GM12878 (cell line): ENCODE results near the gene ATXN1. TPM values are rescaled to one million over a fixed set of nuclear protein-coding genes. Genes with fewer than 3 reads are reported as not detected.

ENCODE experiments used
- ATF2 ChIP-seq: IDR thresholded peaks from 2 replicates; pipeline ENCODE4 v1.6.1; 2012; ENCODE audit warnings: low read length, inconsistent platforms
- E2F4 ChIP-seq: IDR thresholded peaks from 2 replicates; pipeline ENCODE4 v1.6.1; 2012; ENCODE audit warnings: low read depth, low read length, improper control_type of control experiment
- IRF4 ChIP-seq: IDR thresholded peaks from 2 replicates; pipeline ENCODE4 v1.6.1; 2011; ENCODE audit warnings: low read depth, low read length
- NFIC ChIP-seq: IDR thresholded peaks from 2 replicates; pipeline ENCODE4 v1.6.1; 2012; ENCODE audit warnings: low read depth, mild to moderate bottlenecking, inconsistent platforms, low read length, moderate library complexity
- NFXL1 ChIP-seq: fragments of 450-650 bp; IDR thresholded peaks from 2 replicates; pipeline ENCODE4 v1.6.1; 2017; ENCODE audit warnings: antibody characterized with exemption, mild to moderate bottlenecking, borderline replicate concordance
- PBX3 ChIP-seq: IDR thresholded peaks from 2 replicates; pipeline ENCODE4 v1.6.1; 2011; ENCODE audit warnings: mild to moderate bottlenecking, low read depth, low read length, moderate library complexity; ENCODE audit not compliant: insufficient replicate concordance
- RAD21 ChIP-seq: IDR thresholded peaks from 2 replicates; pipeline ENCODE4 v1.6.1; 2011; ENCODE audit warnings: mild to moderate bottlenecking, low read depth, low read length, moderate library complexity; ENCODE audit not compliant: insufficient read depth
- RCOR1 ChIP-seq: conservative IDR thresholded peaks from 2 replicates; pipeline ENCODE4 v1.6.1; 2012; ENCODE audit warnings: low read depth, low read length, improper control_type of control experiment
- REST ChIP-seq: IDR thresholded peaks from 2 replicates; pipeline ENCODE4 v1.6.1; 2012; ENCODE audit warnings: mild to moderate bottlenecking, low read depth, low read length
- RFX5 ChIP-seq: IDR thresholded peaks from 2 replicates; pipeline ENCODE4 v1.6.1; 2011; ENCODE audit warnings: low read depth, low read length, improper control_type of control experiment
- TARDBP ChIP-seq: IDR thresholded peaks from 2 replicates; pipeline ENCODE4 v1.6.1; 2016; ENCODE audit warnings: borderline replicate concordance
- YY1 ChIP-seq: IDR thresholded peaks from 2 replicates; pipeline ENCODE4 v1.6.1; 2011; ENCODE audit warnings: low read depth, mild to moderate bottlenecking, low read length
- ZNF687 ChIP-seq: fragments of 450-650 bp; IDR thresholded peaks from 2 replicates; pipeline ENCODE4 v1.6.1; 2017; ENCODE audit warnings: mild to moderate bottlenecking, moderate library complexity
- polyA plus RNA-seq, 11 experiments: library from polyadenylated mRNA; depleted of rRNA in 4 of 11; unstranded in 6 of 11; stranded (reverse) in 5 of 11; fragments of >200 nt; fragmentation: Nextera tagmentation in 4 of 11; fragmentation: Illumina TruSeq in 1 of 11; extraction: Ambion mirVana in 4 of 11; extraction: Trizol in 1 of 11; gene quantifications; 1 replicate in 1 of 11; 2 replicates in 10 of 11; pipeline versions ENCODE4 v1.2.1 to v1.2.3, GENCODE V29; 2011 to 2016; ENCODE audit warnings: inconsistent platforms in 2 of 11, missing spikeins in 2 of 11, low read depth in 1 of 11
- total RNA-seq, 4 experiments: library from RNA; depleted of rRNA in 3 of 4; stranded (reverse); fragments of >200 nt in 3 of 4; fragmentation: Illumina TruSeq in 1 of 4; extraction: Trizol in 1 of 4; gene quantifications; 2 replicates each; pipeline versions ENCODE4 v1.2.1 to v1.2.3, GENCODE V29; 2013 to 2021

The ATXN1 gene
- total and polyA plus RNA-seq, 10 of the 15 experiments (the other 5 are each of a cell fraction or from before 2014, with no cell fraction given): 12.2 to 51.2 (median 20.5) TPM

GRCh38 chr6:16514249-16514648 is 247.0 kb downstream of the ATXN1 start (continued):
- no peak for TF ChIP-seq ZNF687
- peak; percentile 78 for TF ChIP-seq RAD21
- no peak for TF ChIP-seq PBX3
- no peak for TF ChIP-seq IRF4
- TF ChIP-seq TARDBP: no peak
- TF ChIP-seq E2F4: no peak
- TF ChIP-seq REST: no peak
- no peak for TF ChIP-seq NFIC
- TF ChIP-seq YY1: 0 out of 2 replicates have a peak, but pooled peaks have one; percentile 41
- no peak for TF ChIP-seq NFXL1
- TF ChIP-seq RFX5: no peak
- no peak for TF ChIP-seq RCOR1
- TF ChIP-seq ATF2: no peak
